Uterus (tissue), 2 donors: ENCODE data around the gene UPF2.

Experiments
- CTCF ChIP-seq, 4 experiments: fragments of 200-600 bp in 2 of 4; fragments of 450-650 bp in 2 of 4; sonication (generic) in 2 of 4; IDR thresholded peaks; one replicate each; pipeline ENCODE4 v1.5.1; 2016 to 2019; ENCODE audit warnings: antibody characterized with exemption in 4 of 4, mild to moderate bottlenecking in 2 of 4, moderate library complexity in 1 of 4
- POLR2A ChIP-seq, 2 donors: fragments of 450-650 bp; IDR thresholded peaks; one replicate each; pipeline ENCODE4 v1.6.1; 2016; ENCODE audit warnings: antibody characterized with exemption in 2 of 2, mild to moderate bottlenecking in 1 of 2, moderate library complexity in 1 of 2

DNA sequence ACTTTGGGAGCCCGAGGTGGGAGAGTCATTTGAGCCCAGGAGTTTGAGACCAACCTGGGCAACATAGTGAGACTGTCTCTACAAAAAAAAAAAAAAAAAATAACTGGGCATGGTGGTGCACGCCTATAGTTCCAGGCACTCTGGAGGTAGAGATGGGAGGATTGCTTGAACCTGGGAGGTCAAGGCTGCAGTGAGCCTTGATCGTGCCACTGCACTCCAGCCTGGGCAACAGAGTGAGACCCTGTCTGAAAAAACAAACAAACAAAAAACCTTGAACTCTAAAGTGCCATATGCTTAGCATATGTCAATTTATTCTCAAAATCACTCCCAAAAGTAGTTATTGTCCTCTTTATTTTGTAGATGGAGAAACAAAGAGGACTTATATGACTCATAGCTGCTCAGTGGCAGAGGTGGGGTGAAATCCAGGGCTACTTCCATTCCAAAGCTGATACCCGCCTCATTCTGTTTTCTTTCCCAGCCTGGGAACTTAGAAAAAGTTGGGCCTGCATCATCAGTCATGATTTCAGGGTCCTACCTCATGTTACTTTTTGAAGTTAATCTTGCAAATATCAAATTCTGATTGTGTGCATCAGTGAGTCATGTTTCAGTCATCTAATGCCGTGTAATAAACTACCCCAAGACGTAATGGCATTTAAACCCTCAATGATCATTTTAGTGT is 39.4 kb upstream of the UPF2 start:
- TF ChIP-seq CTCF (IDR thresholded peaks at IDR 0.05) = no peak
- TF ChIP-seq POLR2A (IDR thresholded peaks at IDR 0.05) = no peak
